ENCODE measurements around the gene CUEDC1. TPM values are rescaled to one million over a fixed set of nuclear protein-coding genes. Genes with fewer than 3 reads are reported as not detected.
"Not testable (repeated sequence)": the region's sequence is repeated elsewhere in the genome, so short reads cannot be mapped to it uniquely, and the experiment has no call there.

Gene CUEDC1
- total and polyA plus RNA-seq, 4 donors: 25.4 to 43.6 (median 34.8) TPM

DNA sequence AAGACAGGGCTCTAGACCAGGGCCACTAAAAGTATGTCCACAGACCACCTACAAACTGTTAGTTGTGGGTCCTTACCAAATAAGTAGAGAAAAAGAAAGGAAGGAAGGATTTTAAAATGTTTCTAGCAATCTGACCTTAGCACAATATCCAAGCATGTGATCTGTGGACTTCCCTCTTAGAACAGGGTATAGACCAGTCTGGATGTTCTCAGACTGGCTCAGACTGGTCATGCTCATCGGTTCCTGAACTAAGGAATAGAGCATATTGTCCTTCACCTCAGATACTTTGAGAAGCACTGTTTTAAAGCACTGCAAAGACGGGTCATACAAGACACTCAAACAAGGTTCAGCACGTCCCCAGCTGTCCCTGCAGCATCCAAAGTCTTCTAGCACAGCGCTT is 25.8 kb downstream of the CUEDC1 start:
- DNase-seq: no peak
- no peaks in the 10 kb centered on the region for H3K4me1 ChIP-seq (ENCODE audit: control insufficient read depth in 1 of 2, insufficient read depth in 2 of 2, low read length in 2 of 2)
- no peaks in the 10 kb centered on the region for H3K27me3 ChIP-seq (ENCODE audit: control insufficient read depth in 1 of 2, insufficient read depth in 2 of 2, low read length in 1 of 2)
- 74 to 93% methylated on average over 4 of the region's 4 CpGs for WGBS, 2 donors
- no peak overlapping the region for H3K27ac ChIP-seq (ENCODE audit: low read depth in 1 of 2, low read length in 2 of 2)
- ATAC-seq (ENCODE audit: low FRiP score): no peak
- intact Hi-C loops (cut with DNase I): no loop called here
- no peaks in the 10 kb centered on the region for H3K36me3 ChIP-seq (ENCODE audit: control insufficient read depth in 1 of 2, insufficient read depth in 2 of 2, low read length in 1 of 2)
- no peak overlapping the region for H3K4me3 ChIP-seq (ENCODE audit: low read length in 2 of 2)
- no peaks in the 10 kb centered on the region for H3K9me3 ChIP-seq (ENCODE audit: control insufficient read depth, low read length)

DNA sequence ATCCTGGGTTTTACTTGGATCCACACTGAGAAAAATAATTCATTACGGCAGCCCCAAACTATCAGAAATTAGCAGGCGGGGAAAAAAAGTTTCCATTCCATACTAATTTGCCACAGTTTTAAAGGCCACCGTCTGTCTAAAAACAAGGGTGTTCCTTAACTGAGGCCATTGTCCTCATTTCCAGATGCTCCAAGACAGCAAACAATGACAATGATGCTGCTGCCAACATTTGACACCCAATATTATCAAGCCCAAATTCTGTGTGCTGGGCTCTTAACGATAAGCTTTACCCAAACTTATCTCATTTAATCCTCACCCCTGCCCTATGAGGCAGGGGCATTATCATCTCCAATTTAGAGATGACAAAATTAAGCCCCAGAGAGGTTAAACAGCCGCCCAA is 26.3 kb downstream of the CUEDC1 start:
- intact Hi-C loops (cut with DNase I): no loop called here
- no peak overlapping the region for H3K27ac ChIP-seq (ENCODE audit: low read depth in 1 of 2, low read length in 2 of 2)
- H3K4me1 ChIP-seq (ENCODE audit: control insufficient read depth in 1 of 2, insufficient read depth in 2 of 2, low read length in 2 of 2): no peaks in the 10 kb centered on the region

GRCh38 chr17:57927048-57927723 is 28.0 kb downstream of the CUEDC1 start:
- H3K9me3 ChIP-seq (ENCODE audit: control insufficient read depth, low read length): no peaks in the 10 kb centered on the region
- DNase-seq: peak in 1 of 2 donors; percentile 70
- no peaks in the 10 kb centered on the region for H3K27me3 ChIP-seq (ENCODE audit: control insufficient read depth in 1 of 2, insufficient read depth in 2 of 2, low read length in 1 of 2)
- peak; percentile 56 for ATAC-seq (ENCODE audit: low FRiP score)
- H3K36me3 ChIP-seq (ENCODE audit: control insufficient read depth in 1 of 2, insufficient read depth in 2 of 2, low read length in 1 of 2): no peaks in the 10 kb centered on the region
- 65 to 70% methylated on average over 5 of the region's 5 CpGs for WGBS, 2 donors
- no peak overlapping the region for H3K27ac ChIP-seq (ENCODE audit: low read depth in 1 of 2, low read length in 2 of 2)
- no peak overlapping the region for H3K4me3 ChIP-seq (ENCODE audit: low read length in 2 of 2)
- H3K4me1 ChIP-seq (ENCODE audit: control insufficient read depth in 1 of 2, insufficient read depth in 2 of 2, low read length in 2 of 2): peaks cover 0 to 1% of the 10 kb centered on the region in 2 donors
- intact Hi-C loops (cut with DNase I): no loop called here

More for the DNA sequence above, 26.3 kb downstream of the CUEDC1 start:
- WGBS, 2 donors: 83 to 90% methylated on average over 5 of the region's 5 CpGs
- Histone ChIP-seq H3K27me3 (ENCODE audit: control insufficient read depth in 1 of 2, insufficient read depth in 2 of 2, low read length in 1 of 2) (no peaks in the 10 kb centered on the region), H3K36me3 (ENCODE audit: control insufficient read depth in 1 of 2, insufficient read depth in 2 of 2, low read length in 1 of 2) (no peaks in the 10 kb centered on the region), H3K4me3 (ENCODE audit: low read length in 2 of 2) (no peak overlapping the region), H3K9me3 (ENCODE audit: control insufficient read depth, low read length) (no peaks in the 10 kb centered on the region)
- no peak for DNase-seq
- no peak for ATAC-seq (ENCODE audit: low FRiP score)

- ATAC-seq (ENCODE audit: low FRiP score) (no peak), DNase-seq (no peak)
- no peaks in the 10 kb centered on the region for H3K9me3 ChIP-seq (ENCODE audit: control insufficient read depth, low read length)
- intact Hi-C loops (cut with DNase I): no loop called here
- H3K4me3 ChIP-seq (ENCODE audit: low read length in 2 of 2): no peak overlapping the region
- no peaks in the 10 kb centered on the region for H3K27me3 ChIP-seq (ENCODE audit: control insufficient read depth in 1 of 2, insufficient read depth in 2 of 2, low read length in 1 of 2)
- WGBS, 2 donors: 90 to 92% methylated on average over 7 of the region's 7 CpGs
- H3K36me3 ChIP-seq (ENCODE audit: control insufficient read depth in 1 of 2, insufficient read depth in 2 of 2, low read length in 1 of 2): no peaks in the 10 kb centered on the region
- H3K4me1 ChIP-seq (ENCODE audit: control insufficient read depth in 1 of 2, insufficient read depth in 2 of 2, low read length in 2 of 2): peaks cover 0 to 3% of the 10 kb centered on the region in 2 donors
- H3K27ac ChIP-seq (ENCODE audit: low read depth in 1 of 2, low read length in 2 of 2): no peak overlapping the region
These were observed 28.5 kb downstream of the CUEDC1 start for GRCh38 chr17:57926723-57927047.

DNA sequence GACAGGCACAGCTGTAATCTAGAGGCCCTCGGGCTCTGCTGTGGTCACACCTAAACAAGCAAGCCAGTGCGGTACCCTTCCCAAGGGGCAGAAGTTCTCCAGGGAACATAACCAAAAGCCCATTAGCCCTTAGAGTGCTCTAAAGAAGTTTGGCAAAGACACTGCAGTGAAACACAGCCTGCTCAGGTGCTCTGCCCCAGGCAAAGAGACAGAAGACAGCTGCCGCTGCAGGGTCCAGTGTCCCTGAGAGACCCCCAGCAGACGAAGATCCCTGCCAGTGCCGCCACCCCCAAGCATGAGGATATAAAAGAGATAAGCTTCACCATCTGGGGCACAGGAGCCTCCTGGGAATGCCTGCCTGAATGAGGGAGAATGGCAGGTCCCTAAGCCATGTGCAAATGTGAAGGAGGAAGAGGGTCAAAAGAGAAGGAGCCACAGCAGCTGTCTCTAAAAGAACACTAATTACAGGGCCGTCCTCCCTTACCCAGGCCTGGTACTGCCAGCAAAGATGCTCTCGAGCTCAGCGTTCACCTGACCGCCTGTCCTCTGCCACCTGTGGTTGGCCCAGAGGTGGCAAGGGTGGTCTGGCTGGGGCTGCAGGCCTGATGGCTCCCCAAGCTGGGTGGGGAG is 29.7 kb downstream of the CUEDC1 start:
- no peaks in the 10 kb centered on the region for H3K36me3 ChIP-seq (ENCODE audit: control insufficient read depth in 1 of 2, insufficient read depth in 2 of 2, low read length in 1 of 2)
- no peaks in the 10 kb centered on the region for H3K27me3 ChIP-seq (ENCODE audit: control insufficient read depth in 1 of 2, insufficient read depth in 2 of 2, low read length in 1 of 2)
- 74 to 87% methylated on average over 9 of the region's 9 CpGs for WGBS, 2 donors
- no peak overlapping the region for H3K4me3 ChIP-seq (ENCODE audit: low read length in 2 of 2)
- no peaks in the 10 kb centered on the region for H3K9me3 ChIP-seq (ENCODE audit: control insufficient read depth, low read length)
- intact Hi-C loops (cut with DNase I): no loop called here
- DNase-seq (no peak), ATAC-seq (ENCODE audit: low FRiP score) (no peak)
- H3K27ac ChIP-seq (ENCODE audit: low read depth in 1 of 2, low read length in 2 of 2): no peak overlapping the region
- H3K4me1 ChIP-seq (ENCODE audit: control insufficient read depth in 1 of 2, insufficient read depth in 2 of 2, low read length in 2 of 2): peaks cover 2 to 3% of the 10 kb centered on the region in 2 donors

- Histone ChIP-seq H3K4me1 (ENCODE audit: control insufficient read depth in 1 of 2, insufficient read depth in 2 of 2, low read length in 2 of 2) (peaks cover 2 to 6% of the 10 kb centered on the region in 2 donors), H3K27ac (ENCODE audit: low read depth in 1 of 2, low read length in 2 of 2) (no peak overlapping the region), H3K4me3 (ENCODE audit: low read length in 2 of 2) (no peak overlapping the region), H3K9me3 (ENCODE audit: control insufficient read depth, low read length) (no peaks in the 10 kb centered on the region), H3K36me3 (ENCODE audit: control insufficient read depth in 1 of 2, insufficient read depth in 2 of 2, low read length in 1 of 2) (no peaks in the 10 kb centered on the region), H3K27me3 (ENCODE audit: control insufficient read depth in 1 of 2, insufficient read depth in 2 of 2, low read length in 1 of 2) (no peaks in the 10 kb centered on the region)
- ATAC-seq (ENCODE audit: low FRiP score) (no peak), DNase-seq (no peak)
- WGBS, 2 donors: 55 to 70% methylated on average over 4 of the region's 4 CpGs
- intact Hi-C loops (cut with DNase I): no loop called here
These were observed 30.5 kb downstream of the CUEDC1 start for GRCh38 chr17:57924677-57925076.

- no peak overlapping the region for H3K27ac ChIP-seq (ENCODE audit: low read depth in 1 of 2, low read length in 2 of 2)
- DNase-seq: no peak
- WGBS, 2 donors: 78 to 97% methylated on average over 5 of the region's 5 CpGs
- intact Hi-C loops (cut with DNase I): no loop called here
- H3K27me3 ChIP-seq (ENCODE audit: control insufficient read depth in 1 of 2, insufficient read depth in 2 of 2, low read length in 1 of 2): no peaks in the 10 kb centered on the region
- H3K9me3 ChIP-seq (ENCODE audit: control insufficient read depth, low read length): no peaks in the 10 kb centered on the region
- no peaks in the 10 kb centered on the region for H3K36me3 ChIP-seq (ENCODE audit: control insufficient read depth in 1 of 2, insufficient read depth in 2 of 2, low read length in 1 of 2)
- no peak overlapping the region for H3K4me3 ChIP-seq (ENCODE audit: low read length in 2 of 2)
- peaks cover 2 to 6% of the 10 kb centered on the region in 2 donors for H3K4me1 ChIP-seq (ENCODE audit: control insufficient read depth in 1 of 2, insufficient read depth in 2 of 2, low read length in 2 of 2)
- ATAC-seq (ENCODE audit: low FRiP score): no peak
These were observed 31.9 kb downstream of the CUEDC1 start for GRCh38 chr17:57923182-57923872.

GRCh38 chr17:57922745-57923144 is 32.5 kb downstream of the CUEDC1 start:
- H3K27me3 ChIP-seq (ENCODE audit: control insufficient read depth in 1 of 2, insufficient read depth in 2 of 2, low read length in 1 of 2); H3K9me3 ChIP-seq (ENCODE audit: control insufficient read depth, low read length); DNase-seq; H3K36me3 ChIP-seq (ENCODE audit: control insufficient read depth in 1 of 2, insufficient read depth in 2 of 2, low read length in 1 of 2); H3K4me1 ChIP-seq (ENCODE audit: control insufficient read depth in 1 of 2, insufficient read depth in 2 of 2, low read length in 2 of 2); ATAC-seq (ENCODE audit: low FRiP score); H3K4me3 ChIP-seq (ENCODE audit: low read length in 2 of 2); intact Hi-C loops (cut with DNase I): not testable (repeated sequence)
- WGBS, 2 donors: 96 to 98% methylated on average over 4 of the region's 4 CpGs
- H3K27ac ChIP-seq (ENCODE audit: low read depth in 1 of 2, low read length in 2 of 2): peak overlapping the region in 1 of 2 donors; percentile 32
